NCI-H187 treated with DMSO at 0.1 percent for 48 hours (cell line): ENCODE data around the gene GFAP.

ENCODE experiments used
- DNase-seq: peaks from one replicate; lab custom pipeline; 2025; lab: John Stamatoyannopoulos, UW

Gene GFAP

GRCh38 chr17:44914148-44914547, 1.2 kb downstream of the GFAP start:
- no peak for DNase-seq

GRCh38 chr17:44913676-44914075, 1.6 kb downstream of the GFAP start:
- no peak for DNase-seq

- DNase-seq = no peak
These were observed 2.3 kb downstream of the GFAP start for GRCh38 chr17:44912763-44913544.

- DNase-seq = no peak
These were observed 3.9 kb downstream of the GFAP start for GRCh38 chr17:44911133-44912001.

GRCh38 chr17:44910231-44911106, 4.8 kb downstream of the GFAP start:
- DNase-seq = no peak

DNA sequence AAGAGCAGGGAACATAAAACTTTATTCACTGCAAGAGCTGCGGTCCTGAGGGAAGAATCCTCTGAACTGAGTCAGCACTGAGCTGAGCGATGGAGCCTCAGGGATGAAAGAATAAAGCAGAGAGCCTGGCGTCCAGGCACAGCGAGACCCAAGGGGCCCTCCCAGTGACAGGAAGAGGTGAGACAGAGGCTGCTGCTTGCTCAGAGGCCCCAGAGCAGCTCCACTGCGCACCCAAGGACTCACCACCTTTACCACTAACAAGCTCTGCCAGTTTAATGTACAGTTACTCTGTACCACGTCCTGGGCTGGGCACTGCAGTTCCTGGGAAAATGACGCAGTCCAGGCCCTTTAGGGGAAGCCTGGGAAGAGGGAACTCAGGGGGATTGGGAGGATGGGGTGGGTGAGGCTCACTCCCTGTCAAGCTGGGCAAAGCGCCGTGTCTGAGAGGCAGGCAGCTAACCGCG, 5.6 kb downstream of the GFAP start:
- DNase-seq = no peak

DNA sequence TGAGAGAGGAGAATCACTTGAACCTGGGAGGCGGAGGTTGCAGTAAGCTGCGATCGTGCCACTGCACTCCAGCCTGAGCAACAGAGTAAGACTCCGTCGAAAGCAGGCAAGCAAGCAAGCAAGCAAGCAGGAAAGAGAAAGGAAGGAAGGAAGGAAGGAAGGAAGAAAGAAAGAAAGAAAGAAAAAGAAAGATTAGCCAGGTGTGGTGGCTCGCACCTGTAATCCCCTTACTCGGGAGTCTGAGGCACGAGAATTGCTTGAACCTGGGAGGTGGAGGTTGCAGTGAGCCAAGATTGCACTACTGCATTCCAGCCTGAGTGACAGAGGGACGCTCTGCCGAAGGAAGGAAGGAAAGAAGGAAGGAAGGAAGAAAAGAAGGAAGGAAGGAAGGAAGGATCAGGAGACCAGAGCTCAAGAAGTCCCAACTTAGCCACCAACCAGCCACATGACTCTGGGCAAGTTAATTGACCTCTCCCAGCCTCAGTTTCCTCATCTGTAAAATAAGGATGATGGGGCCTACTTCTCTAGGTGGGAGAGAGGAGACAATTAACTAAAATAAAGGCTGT, 6.5 kb downstream of the GFAP start:
- DNase-seq = no peak

GRCh38 chr17:44907729-44908470, 7.4 kb downstream of the GFAP start:
- DNase-seq = no peak

DNA sequence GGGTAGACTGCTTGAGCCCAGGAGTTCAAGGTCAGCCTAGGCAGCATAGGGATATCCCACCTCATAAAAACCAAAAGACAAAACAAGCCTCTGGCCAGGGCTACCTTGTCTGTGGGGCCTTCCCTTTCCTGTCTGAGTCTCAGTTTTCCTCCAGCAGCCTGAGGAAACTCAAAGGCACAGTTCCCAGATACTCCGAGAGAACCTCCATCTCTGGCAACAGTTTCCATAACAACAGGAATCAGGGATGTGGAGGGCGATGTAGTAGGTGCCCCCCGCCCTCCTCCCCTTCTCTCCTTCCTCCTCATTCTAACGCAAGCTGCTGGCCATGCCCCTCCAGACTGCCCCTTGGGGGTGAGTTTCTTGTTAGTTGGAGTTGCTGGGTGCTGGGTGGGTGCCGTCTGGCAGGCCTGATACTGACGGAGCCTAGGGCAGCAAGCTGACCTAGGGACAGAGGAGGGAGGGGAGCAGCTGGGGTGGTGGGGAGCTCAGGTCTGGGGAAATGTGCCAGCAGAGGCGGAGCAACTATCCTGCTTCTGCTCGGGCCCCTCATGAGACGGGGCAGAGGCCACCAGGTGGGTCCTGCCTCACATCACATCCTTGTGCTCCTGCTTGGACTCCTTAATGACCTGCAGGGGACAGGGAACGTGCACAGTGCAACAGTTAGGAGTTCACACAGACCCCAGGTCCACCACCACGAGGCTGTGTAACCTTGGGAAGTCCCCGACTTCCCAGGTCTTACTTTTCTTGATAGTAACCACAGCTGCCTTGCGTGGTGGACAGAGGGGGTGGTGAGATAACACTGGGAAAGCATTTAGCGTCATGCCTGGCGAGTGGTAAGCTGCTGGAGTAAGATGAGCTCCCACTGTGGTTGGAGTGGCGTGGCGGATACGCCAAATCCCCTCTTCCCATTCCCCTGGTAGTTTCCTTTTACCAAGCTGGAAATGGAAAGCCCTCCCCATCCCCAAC, 8.3 kb downstream of the GFAP start:
- no peak for DNase-seq

DNA sequence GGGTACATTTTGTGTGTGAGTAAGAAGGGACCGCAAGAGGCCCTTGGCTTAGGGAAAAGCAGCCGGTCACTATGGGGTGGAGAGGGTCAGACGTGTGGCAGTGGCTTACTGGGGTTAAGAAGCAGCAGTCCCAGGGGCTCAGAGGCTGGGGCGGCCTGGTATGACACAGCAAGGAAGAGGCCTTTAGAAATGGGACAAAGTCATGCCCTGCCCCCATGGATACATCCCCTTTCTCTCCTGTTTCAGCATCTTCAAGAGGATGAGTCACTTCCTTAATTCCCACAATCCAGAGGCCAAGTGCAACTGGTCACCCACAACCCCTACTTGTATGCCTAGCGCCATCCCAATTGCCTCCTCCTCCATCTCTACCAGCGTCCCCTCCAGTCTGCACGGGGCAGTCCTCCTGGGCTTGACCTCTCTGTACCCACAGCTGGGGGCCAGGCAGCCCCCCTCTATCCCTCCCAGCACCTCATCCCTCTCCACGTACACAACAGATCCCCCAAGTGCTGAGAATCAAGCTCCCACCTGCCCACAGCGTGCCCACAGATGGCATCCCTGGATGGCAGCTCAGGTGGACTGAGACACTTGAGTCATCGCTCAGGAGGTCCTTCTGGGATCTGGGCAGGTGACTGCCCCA, 9.2 kb downstream of the GFAP start:
- no peak for DNase-seq

DNA sequence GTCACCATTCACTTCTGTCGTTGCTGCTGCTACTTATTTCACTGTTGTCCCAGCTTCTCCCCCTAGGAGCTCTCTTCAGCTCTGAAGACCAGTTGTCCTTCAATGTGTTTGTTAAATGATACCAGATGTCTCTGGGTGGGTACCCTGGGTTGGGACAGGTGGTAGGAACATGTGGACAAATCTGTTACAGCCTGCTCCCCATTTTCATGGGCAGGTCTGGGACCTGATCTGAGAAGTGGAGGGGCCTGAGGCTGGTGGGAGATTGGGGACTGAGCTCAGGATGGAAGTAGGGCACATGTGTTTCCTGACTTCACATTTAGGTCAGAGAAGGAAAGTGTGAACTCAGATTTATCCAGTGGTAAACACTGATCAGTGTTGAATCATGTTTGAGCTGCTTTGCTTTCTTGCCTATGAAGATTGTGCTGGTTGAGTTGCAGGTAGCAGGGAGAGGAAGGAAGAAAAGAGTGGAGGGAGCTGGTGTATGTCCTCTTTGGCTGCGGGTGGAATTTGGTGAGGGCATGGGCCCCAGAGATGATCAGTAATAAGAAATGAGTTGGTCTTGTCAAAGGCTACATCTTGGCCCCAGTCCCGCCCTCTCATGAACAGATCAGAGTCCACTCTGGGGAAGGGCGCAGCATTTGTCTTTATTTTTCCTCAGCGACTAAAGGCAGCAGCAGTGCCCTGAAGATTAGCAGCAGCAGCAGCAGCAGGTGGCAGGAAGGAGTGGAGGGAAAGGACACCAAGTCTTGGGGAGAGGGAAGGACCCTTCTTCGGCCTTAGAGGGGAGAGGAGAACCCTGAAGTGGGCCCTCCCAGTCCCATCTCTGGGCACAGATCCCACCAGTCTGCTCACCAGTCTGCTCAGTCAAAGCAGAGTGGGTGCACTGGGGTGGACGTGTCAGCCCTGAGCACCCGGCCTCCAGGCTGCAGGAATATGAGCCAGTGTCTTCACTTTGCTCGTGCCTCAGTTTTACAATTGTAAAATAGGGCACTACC, 10.0 kb downstream of the GFAP start:
- DNase-seq = no peak

DNA sequence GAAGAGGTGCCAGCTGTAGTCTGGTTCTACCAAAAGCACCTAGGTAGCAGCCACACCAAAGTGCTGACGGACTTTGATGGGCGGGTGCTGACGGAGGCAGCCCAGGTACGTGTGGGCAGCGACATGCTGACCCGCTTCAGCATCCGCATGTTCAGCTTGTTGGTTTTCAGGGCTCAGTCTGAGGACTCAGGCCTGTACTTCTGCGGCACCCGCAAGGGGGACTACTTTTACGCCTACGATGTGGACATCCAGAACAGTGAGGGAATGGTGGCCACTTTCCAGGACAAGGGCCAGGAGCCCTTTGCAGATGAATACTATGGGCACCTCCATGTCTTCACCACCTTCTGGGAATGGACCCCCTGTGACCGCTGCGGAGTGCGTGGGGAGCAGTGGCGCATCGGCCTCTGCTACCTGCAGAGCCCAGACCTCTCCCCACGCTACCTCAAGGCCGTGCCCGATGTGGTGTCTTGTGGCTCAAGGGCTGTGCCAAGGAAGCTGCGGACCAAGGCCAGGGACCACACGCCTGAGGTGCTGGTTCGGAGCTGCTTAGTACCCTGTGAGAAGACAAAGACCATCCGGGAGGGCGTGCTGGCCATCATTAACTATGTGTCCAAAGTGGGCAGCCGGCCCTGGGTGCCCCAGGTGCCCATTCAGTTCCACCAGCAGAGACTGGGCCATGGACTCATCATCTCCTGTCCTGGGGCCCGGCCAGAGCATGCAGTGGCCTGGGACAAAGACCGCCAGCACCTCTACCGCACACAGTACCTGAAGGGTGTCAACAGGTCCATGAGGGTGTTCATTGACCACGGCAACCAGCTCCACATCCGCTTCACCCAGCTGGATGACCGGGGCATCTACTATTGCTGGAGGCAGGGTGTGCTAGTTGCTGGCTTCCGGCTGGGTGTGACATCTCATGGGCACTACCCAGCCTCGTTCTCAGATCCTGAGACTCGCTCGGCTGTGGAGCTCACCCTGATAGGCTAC, 11.0 kb downstream of the GFAP start:
- no peak for DNase-seq

DNA sequence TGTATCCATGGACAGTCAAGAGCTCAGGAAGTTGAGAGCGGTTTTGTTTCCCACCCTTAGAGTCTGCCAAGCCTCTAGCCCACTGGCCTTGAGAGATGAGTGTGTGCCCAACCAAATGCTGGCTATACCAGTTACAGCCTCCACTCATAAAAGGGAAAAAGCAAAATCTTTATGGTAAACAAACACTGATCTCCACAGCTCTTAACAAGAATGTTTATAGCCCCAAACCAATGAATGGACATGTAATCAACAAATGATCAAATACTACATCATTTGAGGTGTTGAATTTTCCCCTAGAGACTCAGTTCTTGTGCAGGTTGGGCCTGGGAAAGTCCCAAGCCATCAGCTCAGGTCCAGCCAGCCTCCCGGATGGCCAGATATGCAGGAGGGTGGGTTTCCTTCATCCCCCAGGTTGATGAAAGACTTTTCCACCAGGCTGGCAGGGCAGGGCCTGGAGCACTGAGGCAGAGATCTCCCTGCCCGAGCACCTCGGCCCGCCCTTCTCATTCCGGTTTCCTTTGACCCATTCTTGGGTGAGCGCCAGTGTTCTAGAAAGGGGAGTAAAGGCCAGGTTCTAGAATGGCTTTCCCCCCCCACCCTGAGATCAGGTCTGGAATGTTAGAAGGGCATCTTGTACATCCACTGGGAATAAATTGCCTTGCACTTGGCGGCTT, 12.2 kb downstream of the GFAP start:
- no peak for DNase-seq

DNA sequence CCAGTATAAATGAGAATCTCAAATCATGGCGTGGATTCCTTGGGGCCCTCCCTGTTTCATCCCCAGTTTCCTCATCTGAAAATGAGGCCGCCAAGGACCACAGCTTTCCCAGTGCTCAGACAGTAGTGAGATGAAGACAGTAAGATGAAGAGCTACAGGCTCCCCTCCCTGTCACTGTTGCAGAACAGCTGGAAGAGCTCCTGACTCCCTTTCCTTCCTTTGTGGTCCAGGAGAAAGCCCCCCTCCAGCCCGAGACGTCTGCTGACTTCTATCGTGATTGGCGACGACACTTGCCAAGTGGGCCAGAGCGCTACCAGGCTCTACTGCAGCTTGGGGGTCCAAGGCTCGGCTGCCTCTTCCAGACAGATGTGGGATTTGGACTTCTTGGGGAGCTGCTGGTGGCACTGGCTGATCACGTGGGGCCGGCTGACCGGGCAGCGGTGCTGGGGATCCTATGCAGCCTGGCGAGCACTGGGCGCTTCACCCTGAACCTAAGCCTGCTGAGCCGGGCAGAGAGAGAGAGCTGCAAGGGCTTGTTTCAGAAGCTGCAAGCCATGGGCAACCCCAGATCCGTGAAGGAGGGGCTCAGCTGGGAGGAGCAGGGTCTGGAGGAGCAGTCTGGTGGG, 13.1 kb downstream of the GFAP start:
- DNase-seq = no peak

DNA sequence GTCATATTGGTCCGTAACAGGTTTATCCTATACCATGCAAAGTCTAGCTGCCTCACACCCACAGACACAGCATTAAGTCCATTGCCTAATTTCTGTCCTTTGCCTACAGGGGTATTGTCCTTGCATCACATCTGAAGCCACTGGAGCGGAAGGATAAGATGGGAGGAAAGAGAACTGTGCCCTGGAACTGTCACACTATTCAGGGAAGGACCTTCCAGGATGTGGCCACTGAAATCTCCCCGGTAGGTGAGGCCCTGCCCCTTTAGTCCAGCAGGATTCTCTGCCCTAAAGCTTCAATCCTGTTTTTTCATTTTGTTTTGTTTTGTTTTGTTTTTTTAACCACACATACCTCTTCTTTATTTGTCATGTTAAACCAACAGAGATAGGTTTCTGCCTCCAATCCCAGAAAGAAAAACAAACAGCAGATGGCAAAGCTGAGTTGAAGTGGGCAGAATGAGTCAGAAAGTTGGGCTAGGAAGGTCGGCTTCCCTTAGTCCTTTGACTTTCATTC, 13.8 kb downstream of the GFAP start:
- no peak for DNase-seq

DNA sequence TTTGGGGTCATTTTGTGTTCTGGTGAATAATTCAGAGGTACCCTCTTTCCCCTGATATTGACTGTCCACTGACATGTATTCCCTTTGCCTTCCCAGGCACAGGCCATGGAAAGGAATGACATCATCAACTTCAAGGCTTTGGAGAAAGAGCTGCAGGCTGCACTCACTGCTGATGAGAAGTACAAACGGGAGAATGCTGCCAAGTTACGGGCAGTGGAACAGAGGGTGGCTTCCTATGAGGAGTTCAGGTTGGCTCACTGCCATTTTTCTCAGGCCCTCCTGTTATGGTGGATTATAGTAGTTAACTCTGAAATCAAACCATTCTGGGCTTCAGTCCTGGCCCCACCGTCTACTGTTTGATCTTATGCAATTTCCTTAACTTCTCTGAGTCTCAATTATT, 14.4 kb downstream of the GFAP start:
- no peak for DNase-seq
